Measurements from ENCODE around the gene BLID. TPM values are rescaled to one million over a fixed set of nuclear protein-coding genes. Genes with fewer than 3 reads are reported as not detected.

Gene BLID
- total and polyA plus RNA-seq, 12 donors, result 0.70 TPM; not detected in 11

DNA sequence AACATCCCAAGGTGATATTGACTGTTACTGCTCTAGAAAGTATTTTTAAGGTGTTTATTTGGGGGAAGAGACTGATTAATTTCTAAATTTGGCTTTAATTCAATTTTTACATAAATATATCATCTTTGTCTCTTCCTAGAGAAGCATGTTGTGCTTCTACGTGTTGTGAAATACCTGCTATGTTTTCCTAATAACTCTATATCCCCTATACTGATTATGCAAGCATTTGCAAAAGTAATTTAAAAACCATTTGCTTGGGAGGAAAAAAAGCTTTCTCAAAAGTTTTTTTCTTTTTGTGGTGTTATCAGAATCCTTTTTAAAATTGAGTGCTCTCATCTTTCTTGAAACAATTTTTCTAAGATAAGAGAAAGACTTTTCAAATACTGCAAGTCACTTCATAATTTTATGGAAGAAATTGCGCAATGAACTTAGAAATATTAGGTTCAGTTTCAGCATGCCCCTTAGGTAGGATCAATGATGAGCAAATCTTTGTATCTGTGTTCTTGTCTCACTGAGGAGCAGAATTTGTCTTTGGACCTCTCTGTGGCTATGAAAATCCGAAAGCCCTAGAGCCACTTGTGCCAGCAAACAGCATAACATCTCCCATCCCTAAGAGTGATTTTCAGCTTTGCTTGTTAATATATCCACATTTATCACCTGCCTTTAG is 7.4 kb upstream of the BLID start:
- Histone ChIP-seq H3K27me3 (no peaks in the 10 kb centered on the region), H3K4me3 (no peak overlapping the region), H3K9me3 (no peaks in the 10 kb centered on the region), H3K36me3 (no peaks in the 10 kb centered on the region), H3K27ac (no peak overlapping the region), H3K4me1 (peaks cover 0 to 4% (median 0%) of the 10 kb centered on the region in 9 donors)
- TF ChIP-seq, protein P1, sequence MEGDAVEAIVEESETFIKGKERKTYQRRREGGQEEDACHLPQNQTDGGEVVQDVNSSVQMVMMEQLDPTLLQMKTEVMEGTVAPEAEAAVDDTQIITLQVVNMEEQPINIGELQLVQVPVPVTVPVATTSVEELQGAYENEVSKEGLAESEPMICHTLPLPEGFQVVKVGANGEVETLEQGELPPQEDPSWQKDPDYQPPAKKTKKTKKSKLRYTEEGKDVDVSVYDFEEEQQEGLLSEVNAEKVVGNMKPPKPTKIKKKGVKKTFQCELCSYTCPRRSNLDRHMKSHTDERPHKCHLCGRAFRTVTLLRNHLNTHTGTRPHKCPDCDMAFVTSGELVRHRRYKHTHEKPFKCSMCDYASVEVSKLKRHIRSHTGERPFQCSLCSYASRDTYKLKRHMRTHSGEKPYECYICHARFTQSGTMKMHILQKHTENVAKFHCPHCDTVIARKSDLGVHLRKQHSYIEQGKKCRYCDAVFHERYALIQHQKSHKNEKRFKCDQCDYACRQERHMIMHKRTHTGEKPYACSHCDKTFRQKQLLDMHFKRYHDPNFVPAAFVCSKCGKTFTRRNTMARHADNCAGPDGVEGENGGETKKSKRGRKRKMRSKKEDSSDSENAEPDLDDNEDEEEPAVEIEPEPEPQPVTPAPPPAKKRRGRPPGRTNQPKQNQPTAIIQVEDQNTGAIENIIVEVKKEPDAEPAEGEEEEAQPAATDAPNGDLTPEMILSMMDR (IDR thresholded peaks at IDR 0.05), result no peak
- intact Hi-C loops (cut with DNase I), result loop anchor here in 1 of 10 donors (10.0 kb wide), 1 partner anchor 61 kb away; no protein-coding TSS in a partner anchor
- no peak for ATAC-seq
- DNase-seq, result no peak
- 87 to 88% methylated on average over 3 of the region's 3 CpGs for WGBS, 2 donors

DNA sequence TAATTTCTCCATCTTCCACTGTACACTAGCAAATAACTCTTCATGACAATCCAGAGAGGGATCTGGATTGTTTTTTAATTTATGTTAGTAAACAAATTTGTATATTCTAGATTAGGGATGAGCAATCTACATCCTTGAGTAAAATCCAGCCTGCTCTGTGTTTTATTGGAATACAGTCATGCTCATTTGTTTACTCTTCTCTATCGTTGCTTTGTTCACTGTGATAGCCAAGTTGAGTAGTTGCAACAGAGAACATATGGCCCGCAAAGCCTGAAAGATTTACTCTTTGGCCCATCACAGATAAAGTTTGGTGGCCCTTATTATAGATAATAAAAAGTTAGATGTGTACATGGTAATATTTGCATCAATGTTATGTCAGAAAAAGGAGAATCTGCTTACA is 6.2 kb upstream of the BLID start:
- no peak for ATAC-seq
- Histone ChIP-seq H3K27me3 (no peaks in the 10 kb centered on the region), H3K4me3 (no peak overlapping the region), H3K36me3 (no peaks in the 10 kb centered on the region), H3K9me3 (no peaks in the 10 kb centered on the region), H3K4me1 (peaks cover 0 to 4% (median 0%) of the 10 kb centered on the region in 9 donors), H3K27ac (no peak overlapping the region)
- intact Hi-C loops (cut with DNase I), result loop anchor here in 1 of 10 donors (10.0 kb wide), 1 partner anchor 63 kb away; no protein-coding TSS in a partner anchor
- 76 to 85% methylated on average over 2 of the region's 2 CpGs for WGBS, 2 donors
- no peak for DNase-seq
- TF ChIP-seq, protein P1 (IDR thresholded peaks at IDR 0.05), result no peak

DNA sequence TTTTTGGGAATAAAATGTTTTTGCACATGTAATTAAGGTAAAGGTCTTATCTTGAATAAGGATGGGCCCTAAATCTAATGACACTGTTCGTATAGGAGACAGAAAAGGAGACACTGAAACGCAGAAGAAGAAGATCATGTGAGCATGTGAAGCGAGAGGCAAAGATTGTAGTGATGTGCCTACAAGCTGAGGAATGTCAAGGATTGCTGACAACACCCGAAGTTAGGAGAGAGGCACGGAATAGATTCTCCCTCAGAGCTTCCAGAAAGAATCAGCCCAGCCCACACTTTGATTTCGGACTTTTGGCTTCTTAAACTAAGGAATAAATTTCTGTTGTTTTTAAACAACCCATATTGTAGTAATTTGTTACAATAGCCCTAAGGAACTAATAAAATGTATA is 4.1 kb upstream of the BLID start:
- H3K27ac ChIP-seq, result no peak overlapping the region
- no peaks in the 10 kb centered on the region for H3K36me3 ChIP-seq
- H3K4me3 ChIP-seq, result no peak overlapping the region
- WGBS, 2 donors, result 71 to 80% methylated on average over 6 of the region's 6 CpGs
- H3K27me3 ChIP-seq, result no peaks in the 10 kb centered on the region
- no peak for DNase-seq
- no peaks in the 10 kb centered on the region for H3K9me3 ChIP-seq
- intact Hi-C loops (cut with DNase I), result loop anchor here in 1 of 10 donors (10.0 kb wide), 1 partner anchor 65 kb away; no protein-coding TSS in a partner anchor
- H3K4me1 ChIP-seq, result peaks cover 0 to 5% (median 0%) of the 10 kb centered on the region in 9 donors
- TF ChIP-seq, protein P1 (IDR thresholded peaks at IDR 0.05), result no peak
- ATAC-seq, result no peak

DNA sequence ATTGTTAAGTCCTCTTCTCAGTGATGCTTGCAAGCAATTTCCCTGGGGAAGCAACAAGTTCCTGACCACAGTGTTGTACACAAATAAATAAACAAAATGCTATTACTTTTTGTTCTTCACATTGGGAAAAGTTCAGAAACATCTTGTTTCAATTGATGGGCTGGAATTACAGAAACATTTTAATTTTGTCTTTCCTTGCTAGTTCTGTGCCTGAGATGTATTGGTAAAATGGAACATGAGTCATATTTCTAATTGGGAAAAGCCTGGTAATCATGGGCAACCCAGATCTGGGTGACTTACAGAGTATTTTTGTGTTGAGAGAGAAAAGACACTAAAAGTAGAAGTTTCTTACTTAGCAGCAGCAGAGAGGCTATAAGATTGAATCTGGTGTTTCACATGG is 576 bp upstream of the BLID start:
- intact Hi-C loops (cut with DNase I), result loop anchor here in 1 of 10 donors (10.0 kb wide), 1 partner anchor 58 kb away; no protein-coding TSS in a partner anchor
- no peaks in the 10 kb centered on the region for H3K36me3 ChIP-seq
- no peak for DNase-seq
- no peaks in the 10 kb centered on the region for H3K9me3 ChIP-seq
- H3K27me3 ChIP-seq, result no peaks in the 10 kb centered on the region
- ATAC-seq, result no peak
- TF ChIP-seq, protein P1 (IDR thresholded peaks at IDR 0.05), result no peak
- H3K4me3 ChIP-seq, result no peak overlapping the region
- peaks cover 0 to 5% (median 0%) of the 10 kb centered on the region in 9 donors for H3K4me1 ChIP-seq
- no peak overlapping the region for H3K27ac ChIP-seq
